Endothelial cell of umbilical vein (primary cell): ENCODE measurements around the gene HAT1. TPM values are rescaled to one million over a fixed set of nuclear protein-coding genes. Genes with fewer than 3 reads are reported as not detected.

Source experiments
- BruUV-seq: library from RNA; stranded (reverse); fragments of 400-500 nt; replicated peaks from 2 replicates; lab custom pipeline; 2021; lab: Mats Ljungman, UMichigan
- CTCF ChIA-PET: fragments of 300-600, 350-600 bp; sonication (Branson Sonifier 250); formaldehyde crosslinking; loops from one replicate; lab custom pipeline; 2021; ENCODE audit warnings: antibody characterized with exemption, inconsistent platforms; lab: Charles Lee
- POLR2A ChIA-PET: fragments of 300-600, 350-600 bp; sonication (Branson Sonifier 250); formaldehyde crosslinking; loops from one replicate; lab custom pipeline; 2021; ENCODE audit warnings: antibody characterized with exemption, inconsistent platforms; lab: Charles Lee
- DNase-seq: peaks from one replicate; pipeline ENCODE4 v3.0.0-alpha.2; 2011; ENCODE audit warnings: low read depth, low spot score
- FAIRE-seq: peaks from 2 replicates; lab custom pipeline; 2011; peaks lifted over from hg19 to GRCh38; lab: Jason Lieb, UNC
- H2AFZ ChIP-seq: 2 replicates; pipeline ENCODE4 v1.6.0; 2012; ENCODE audit warnings: low read depth, low read length, control low read depth, inconsistent platforms
- H3K27ac ChIP-seq: 2 replicates; pipeline ENCODE4 v1.5.1; 2011; ENCODE audit warnings: low read depth, mild to moderate bottlenecking, control low read depth, low read length, moderate library complexity; ENCODE audit not compliant: insufficient read depth
- H3K27me3 ChIP-seq, 2 experiments: 2 replicates each; pipeline versions ENCODE4 v1.6.0 to v1.6.1; 2011; ENCODE audit warnings: low read length in 2 of 2, mixed read lengths in 1 of 2; ENCODE audit not compliant: control insufficient read depth in 2 of 2, insufficient read depth in 2 of 2
- H3K36me3 ChIP-seq, 2 experiments: 2 replicates in 1 of 2; 3 replicates in 1 of 2; pipeline ENCODE4 v1.5.1; 2011; ENCODE audit warnings: low read length in 2 of 2, mild to moderate bottlenecking in 1 of 2, moderate library complexity in 1 of 2; ENCODE audit not compliant: control insufficient read depth in 2 of 2, insufficient read depth in 2 of 2; ENCODE audit errors: extremely low read depth in 1 of 2
- H3K4me1 ChIP-seq: 3 replicates; pipeline ENCODE4 v1.5.1; 2011; ENCODE audit warnings: mild to moderate bottlenecking, low read length; ENCODE audit not compliant: control insufficient read depth, insufficient read depth; ENCODE audit errors: extremely low read depth
- H3K4me2 ChIP-seq: 2 replicates; pipeline ENCODE4 v1.6.1; 2011; ENCODE audit warnings: low read length, control low read depth, mixed read lengths; ENCODE audit not compliant: insufficient read depth
- H3K4me3 ChIP-seq, 3 experiments: fragments of 200-600 bp in 1 of 3; sonication (generic), shearing (Covaris generic) in 1 of 3; replicated peaks in 1 of 3; 2 replicates each; pipeline ENCODE4 v1.5.1; 2011 to 2016; ENCODE audit warnings: control low read depth in 3 of 3, low read length in 3 of 3, mild to moderate bottlenecking in 2 of 3, inconsistent platforms in 1 of 3, low read depth in 1 of 3, moderate library complexity in 1 of 3; ENCODE audit not compliant: insufficient read depth in 1 of 3
- H3K79me2 ChIP-seq: 2 replicates; pipeline ENCODE4 v1.6.0; 2012; ENCODE audit warnings: low read length, inconsistent platforms; ENCODE audit not compliant: control insufficient read depth, insufficient read depth
- H3K9ac ChIP-seq: replicated peaks from 2 replicates; pipeline ENCODE3; 2011; ENCODE audit warnings: low read length, control low read depth; ENCODE audit not compliant: insufficient read depth; ENCODE audit errors: extremely low read depth
- H3K9me1 ChIP-seq: replicated peaks from 3 replicates; pipeline ENCODE4 v1.6.0; 2011; ENCODE audit warnings: mild to moderate bottlenecking, low read length; ENCODE audit not compliant: control insufficient read depth, insufficient read depth; ENCODE audit errors: extremely low read depth
- H3K9me3 ChIP-seq: replicated peaks from 2 replicates; pipeline ENCODE4 v1.5.1; 2012; ENCODE audit warnings: low read length, inconsistent platforms; ENCODE audit not compliant: control insufficient read depth, insufficient read depth
- H4K20me1 ChIP-seq: replicated peaks from 2 replicates; pipeline ENCODE3; 2011; ENCODE audit warnings: mild to moderate bottlenecking, low read length; ENCODE audit not compliant: control insufficient read depth, insufficient read depth; ENCODE audit errors: extremely low read depth
- EZH2 ChIP-seq: IDR thresholded peaks from 2 replicates; pipeline ENCODE4 v1.6.1; 2012; ENCODE audit warnings: borderline replicate concordance, low read depth, mild to moderate bottlenecking, moderate library complexity, low read length, inconsistent platforms; ENCODE audit not compliant: severe bottlenecking
- FOS ChIP-seq: IDR thresholded peaks from 2 replicates; pipeline ENCODE4 v1.6.1; 2011; ENCODE audit warnings: mild to moderate bottlenecking, low read length, moderate library complexity, borderline replicate concordance; ENCODE audit not compliant: insufficient read depth
- GATA2 ChIP-seq: IDR thresholded peaks from 2 replicates; pipeline ENCODE4 v1.7.0; 2011; ENCODE audit warnings: low read depth, mild to moderate bottlenecking, moderate library complexity, mixed read lengths, low read length; ENCODE audit not compliant: insufficient read length, insufficient read depth
- JUN ChIP-seq: IDR thresholded peaks from 2 replicates; pipeline ENCODE4 v1.6.1; 2011; ENCODE audit warnings: borderline replicate concordance, low read depth; ENCODE audit not compliant: insufficient read length, insufficient read depth
- MYC ChIP-seq: IDR thresholded peaks from one replicate; pipeline ENCODE4 v1.6.1; 2011; ENCODE audit warnings: mild to moderate bottlenecking, low read depth, low read length
- POLR2A ChIP-seq: IDR thresholded peaks from 2 replicates; pipeline ENCODE4 v1.6.1; 2012; ENCODE audit warnings: low read depth, mild to moderate bottlenecking, control low read depth, low read length
- POLR2AphosphoS5 ChIP-seq: IDR thresholded peaks from 2 replicates; pipeline ENCODE4 v1.6.1; 2012; ENCODE audit warnings: low read depth, mild to moderate bottlenecking, control low read depth, low read length, moderate library complexity; ENCODE audit not compliant: insufficient read depth
- dilution Hi-C: fragments of 300-500 bp; cut with MboI; formaldehyde crosslinking; loops from one replicate; pipeline ENCODE4 v1.15.0; 2019; ENCODE audit warnings: low sequenced_read_pairs; ENCODE audit not compliant: extremely low pct_ligation_motif_present
- intact Hi-C: fragments of 100-400 bp; cut with micrococcal nuclease; formaldehyde crosslinking; loops from one replicate; pipeline ENCODE4 v1.10.0; 2022
- polyA plus RNA-seq, 4 experiments: library from polyadenylated mRNA; depleted of rRNA in 3 of 4; stranded (reverse) in 3 of 4; unstranded in 1 of 4; fragments of >200 nt; gene quantifications; 2 replicates each; pipeline versions ENCODE4 v1.2.1 to v1.2.3, GENCODE V29; 2011 to 2012; ENCODE audit warnings: missing spikeins in 1 of 4
- total RNA-seq: library from RNA; stranded (reverse); gene quantifications from 2 replicates; pipeline ENCODE4 v1.2.3, GENCODE V29; 2021
- TF ChIP-seq, protein P1 (sequence below), 2 donors: IDR thresholded peaks; 1 replicate in 1 of 2; 2 replicates in 1 of 2; pipeline ENCODE4 v1.5.1; 2011; ENCODE audit warnings: low read length in 2 of 2, mild to moderate bottlenecking in 2 of 2, moderate library complexity in 2 of 2, control low read depth in 1 of 2, inconsistent platforms in 1 of 2, low read depth in 1 of 2; ENCODE audit not compliant: insufficient read depth in 1 of 2; ENCODE audit errors: extremely low read depth in 1 of 2
- TF ChIP-seq, protein P2 (sequence below): IDR thresholded peaks from 2 replicates; pipeline ENCODE4 v1.6.1; 2011; ENCODE audit not compliant: insufficient read depth, insufficient read length

Gene HAT1
- total and polyA plus RNA-seq, 2 donors (not counting 3 experiments of a cell fraction or from before 2014, with no cell fraction given): 27.4 to 50.3 TPM

DNA sequence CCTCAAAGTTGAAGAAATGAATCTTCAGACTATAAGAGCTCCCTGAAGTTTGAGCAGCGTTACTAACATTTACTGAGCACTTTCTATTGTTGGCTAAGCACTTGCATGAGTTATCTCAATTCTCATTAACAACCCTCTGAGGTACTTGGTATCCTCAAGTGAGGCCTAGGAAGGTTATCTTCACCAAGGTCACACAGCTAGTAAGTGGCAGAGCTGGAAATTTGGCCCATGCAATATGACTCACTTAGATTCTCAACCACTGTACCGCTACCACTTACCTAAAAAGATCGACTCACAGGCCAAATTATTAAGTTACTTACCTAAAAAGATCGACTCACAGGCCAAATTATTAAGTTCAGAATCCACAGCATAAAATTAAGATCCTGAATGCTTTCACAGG, 68.8 kb downstream of the HAT1 start:
- Histone ChIP-seq H3K9me3 (no peaks in the 10 kb centered on the region), H3K36me3 (no peaks in the 10 kb centered on the region), H3K9ac (no peak overlapping the region), H3K27ac (no peak overlapping the region), H2AFZ (no peak overlapping the region), H3K27me3 (peaks cover 0 to 5% of the 10 kb centered on the region in 2 experiments), H3K4me2 (no peak overlapping the region), H3K4me3 (no peak overlapping the region), H4K20me1 (no peaks in the 10 kb centered on the region), H3K79me2 (no peaks in the 10 kb centered on the region), H3K9me1 (no peaks in the 10 kb centered on the region), H3K4me1 (no peaks in the 10 kb centered on the region)
- dilution Hi-C loops (no loop called here), intact Hi-C loops (no loop called here)
- FAIRE-seq: no peak
- ChIA-PET CTCF (interaction anchor here (1.0 to 1.2 kb wide), 2 partner anchors 14 to 136 kb away, joined by 3 read pairs; no protein-coding TSS in a partner anchor), POLR2A (no interaction called here)
- no peak for TF ChIP-seq FOS
- no peak for DNase-seq
- BruUV-seq: no TSS peak

DNA sequence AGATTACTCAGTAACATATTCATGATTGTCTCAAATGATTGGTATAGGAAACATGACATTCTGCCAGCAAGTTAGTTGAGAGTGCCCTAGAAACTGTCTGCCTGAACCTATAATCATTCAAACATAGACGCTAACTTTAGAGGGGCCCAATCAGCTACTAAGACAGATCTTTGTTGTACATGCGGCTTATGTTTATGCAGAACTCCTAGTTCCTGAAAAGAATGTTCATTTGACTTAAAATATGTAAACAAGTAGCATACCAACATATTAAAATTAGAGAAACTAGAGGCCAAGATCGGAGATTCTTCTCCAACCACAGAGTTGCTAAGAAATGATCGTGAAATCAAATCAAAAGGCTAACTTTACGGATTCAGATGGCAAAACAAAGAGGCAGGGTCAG, 73.3 kb downstream of the HAT1 start:
- H3K27me3 ChIP-seq: peaks cover 10 to 16% of the 10 kb centered on the region in 2 experiments
- no TSS peak for BruUV-seq
- no peak overlapping the region for H3K4me2 ChIP-seq
- ChIA-PET CTCF (no interaction called here), POLR2A (interaction anchor here (0.6 kb wide), 1 partner anchor 11 kb away, joined by 4 read pairs; no protein-coding TSS in a partner anchor)
- H3K79me2 ChIP-seq: no peaks in the 10 kb centered on the region
- H4K20me1 ChIP-seq: no peaks in the 10 kb centered on the region
- H3K36me3 ChIP-seq: no peaks in the 10 kb centered on the region
- DNase-seq (no peak), FAIRE-seq (no peak)
- H3K27ac ChIP-seq: no peak overlapping the region
- H3K9me3 ChIP-seq: no peaks in the 10 kb centered on the region
- H3K4me3 ChIP-seq: no peak overlapping the region
- intact Hi-C loops: no loop called here
- dilution Hi-C loops: no loop called here
- H2AFZ ChIP-seq: no peak overlapping the region
- TF ChIP-seq, protein P1, sequence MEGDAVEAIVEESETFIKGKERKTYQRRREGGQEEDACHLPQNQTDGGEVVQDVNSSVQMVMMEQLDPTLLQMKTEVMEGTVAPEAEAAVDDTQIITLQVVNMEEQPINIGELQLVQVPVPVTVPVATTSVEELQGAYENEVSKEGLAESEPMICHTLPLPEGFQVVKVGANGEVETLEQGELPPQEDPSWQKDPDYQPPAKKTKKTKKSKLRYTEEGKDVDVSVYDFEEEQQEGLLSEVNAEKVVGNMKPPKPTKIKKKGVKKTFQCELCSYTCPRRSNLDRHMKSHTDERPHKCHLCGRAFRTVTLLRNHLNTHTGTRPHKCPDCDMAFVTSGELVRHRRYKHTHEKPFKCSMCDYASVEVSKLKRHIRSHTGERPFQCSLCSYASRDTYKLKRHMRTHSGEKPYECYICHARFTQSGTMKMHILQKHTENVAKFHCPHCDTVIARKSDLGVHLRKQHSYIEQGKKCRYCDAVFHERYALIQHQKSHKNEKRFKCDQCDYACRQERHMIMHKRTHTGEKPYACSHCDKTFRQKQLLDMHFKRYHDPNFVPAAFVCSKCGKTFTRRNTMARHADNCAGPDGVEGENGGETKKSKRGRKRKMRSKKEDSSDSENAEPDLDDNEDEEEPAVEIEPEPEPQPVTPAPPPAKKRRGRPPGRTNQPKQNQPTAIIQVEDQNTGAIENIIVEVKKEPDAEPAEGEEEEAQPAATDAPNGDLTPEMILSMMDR (IDR thresholded peaks at IDR 0.05; ENCODE audit: extremely low read depth in 1 of 2, insufficient read depth in 1 of 2, low read depth in 1 of 2, low read length in 2 of 2): no peak
- TF ChIP-seq EZH2: no peak
- TF ChIP-seq POLR2A: no peak
- no peak for TF ChIP-seq JUN
- TF ChIP-seq FOS: no peak
- TF ChIP-seq POLR2AphosphoS5: no peak
- TF ChIP-seq MYC: no peak
- TF ChIP-seq, protein P2, sequence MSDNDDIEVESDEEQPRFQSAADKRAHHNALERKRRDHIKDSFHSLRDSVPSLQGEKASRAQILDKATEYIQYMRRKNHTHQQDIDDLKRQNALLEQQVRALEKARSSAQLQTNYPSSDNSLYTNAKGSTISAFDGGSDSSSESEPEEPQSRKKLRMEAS: no peak
- no peak for TF ChIP-seq GATA2
- no peaks in the 10 kb centered on the region for H3K9me1 ChIP-seq
- H3K4me1 ChIP-seq: peaks cover 8% of the 10 kb centered on the region
- H3K9ac ChIP-seq: no peak overlapping the region
